Stimulated activated naive CD4-positive, alpha-beta T cell (primary cell): ENCODE measurements around the gene CHRNA4.

Experiments used
- DNase-seq, 6 experiments: peaks; one replicate each; lab custom pipeline; 2025; lab: John Stamatoyannopoulos, UW

The CHRNA4 gene

DNA sequence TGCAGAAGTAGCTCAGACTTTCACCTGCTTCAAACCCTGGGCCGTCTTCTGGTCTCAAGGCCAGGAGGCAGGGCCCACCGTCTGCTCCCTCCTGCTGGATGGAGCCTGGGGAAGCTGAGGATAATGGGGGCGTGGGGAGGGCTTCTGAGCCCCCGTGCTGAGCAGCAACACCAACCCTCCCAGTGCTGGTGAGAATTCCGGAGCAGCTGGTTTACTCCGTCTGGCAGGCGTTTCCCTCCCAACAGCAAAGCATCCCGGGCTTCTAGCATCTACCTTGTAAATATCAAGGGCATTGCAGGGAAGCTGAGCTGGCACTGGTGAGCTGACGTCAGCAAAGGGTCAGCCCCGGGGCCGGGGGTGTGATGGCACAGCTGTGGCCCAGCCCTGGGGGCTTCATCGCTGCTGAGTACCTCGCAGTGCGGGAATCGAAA lies 16.8 kb upstream of the CHRNA4 start:
- no peak for DNase-seq

DNA sequence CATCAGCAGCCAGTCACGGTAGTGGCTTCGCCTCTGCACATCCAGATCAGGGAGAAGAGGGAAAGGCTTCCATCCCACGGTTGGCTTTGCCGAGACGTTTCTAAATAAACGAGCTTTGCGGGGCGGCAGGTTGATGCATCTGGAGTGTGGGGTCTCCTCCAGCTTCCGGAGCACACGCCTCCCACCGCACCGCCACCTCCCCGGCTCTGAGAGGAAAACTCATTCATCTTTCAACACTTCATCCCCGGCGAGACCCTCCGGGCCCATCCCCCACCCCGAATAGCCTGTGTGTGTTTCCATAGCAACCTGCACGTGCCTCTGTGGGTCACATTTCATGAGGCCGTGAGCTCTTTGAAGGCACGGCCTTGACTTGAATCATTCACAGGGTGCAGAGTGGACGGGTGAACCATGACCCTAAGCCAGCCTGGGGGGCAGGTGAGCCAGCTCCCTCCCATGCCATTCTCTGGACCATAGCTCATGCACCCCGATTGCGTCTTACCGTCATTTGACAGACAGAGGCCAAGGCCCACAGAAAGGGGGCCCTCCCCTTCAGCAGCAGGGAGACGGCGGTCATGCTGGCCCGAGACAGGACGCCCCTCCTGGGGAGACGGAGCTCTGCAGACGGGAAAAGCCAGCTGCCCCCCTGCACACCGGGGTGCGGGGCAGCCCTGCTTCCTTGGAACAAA lies 16.2 kb upstream of the CHRNA4 start:
- no peak for DNase-seq

DNA sequence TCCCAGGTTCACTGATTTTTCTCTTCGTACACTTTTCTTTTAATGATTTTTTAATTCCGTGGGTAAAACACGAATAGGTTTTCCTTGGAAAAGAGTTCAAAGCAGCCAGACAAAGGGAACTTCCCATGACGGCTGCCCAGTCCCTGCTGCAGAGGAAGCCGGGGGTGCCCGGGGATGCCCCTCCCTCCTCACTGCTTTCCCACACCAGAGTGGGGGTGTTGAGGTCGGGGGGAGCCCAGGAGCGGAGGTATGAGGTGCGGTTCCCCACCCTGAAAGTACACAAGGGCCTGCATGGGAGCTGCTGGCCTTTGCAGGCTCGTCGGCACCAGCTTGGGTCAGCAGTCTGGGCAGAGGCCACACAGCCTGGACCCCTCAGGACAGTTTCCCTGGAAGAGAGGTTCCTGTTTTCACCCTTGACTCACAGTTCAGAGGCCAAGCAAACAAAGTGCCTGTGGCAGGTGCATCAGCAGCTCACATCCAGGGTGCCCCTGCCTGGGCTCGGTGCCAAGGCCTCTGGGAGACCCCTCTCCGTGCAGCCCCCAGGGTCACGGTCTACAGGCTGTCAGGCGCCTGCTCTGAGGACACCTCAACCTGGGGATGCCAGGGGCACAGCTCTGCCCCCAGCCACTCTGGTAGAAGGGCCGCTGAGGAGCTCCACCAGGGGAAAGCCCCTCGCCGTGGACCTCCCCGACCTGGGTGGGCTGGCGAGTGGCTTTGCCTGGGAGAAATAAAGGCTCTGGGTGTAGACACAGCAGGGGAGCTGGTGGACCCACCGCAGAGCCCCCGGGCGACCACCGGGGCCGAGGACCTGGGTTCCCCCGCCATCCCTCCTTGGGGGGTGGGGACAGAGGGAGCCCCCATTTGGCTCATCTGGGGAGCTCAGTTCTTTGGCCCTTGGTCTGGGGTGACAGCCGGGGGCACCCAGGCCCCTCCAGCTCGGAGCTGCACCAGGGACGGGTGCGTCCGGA lies 15.4 kb upstream of the CHRNA4 start:
- DNase-seq: no peak

DNA sequence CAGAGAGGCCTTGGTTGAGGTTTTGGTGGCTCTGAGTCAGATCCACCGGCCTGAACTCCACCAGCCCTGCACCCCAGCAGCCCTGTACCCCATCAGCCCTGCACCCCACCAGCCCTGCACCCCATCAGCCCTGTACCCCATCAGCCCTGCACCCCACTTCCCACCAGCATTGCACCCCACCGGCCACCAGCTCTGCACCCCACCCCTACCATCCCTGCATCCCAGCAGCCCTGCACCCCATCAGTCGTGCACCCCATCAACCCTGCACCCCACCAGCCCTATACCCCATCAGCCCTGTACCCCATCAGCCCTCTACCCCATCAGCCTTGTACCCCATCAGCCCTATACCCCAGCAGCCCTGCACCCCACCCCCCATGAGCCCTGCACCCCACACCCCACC lies 14.3 kb upstream of the CHRNA4 start:
- no peak for DNase-seq

DNA sequence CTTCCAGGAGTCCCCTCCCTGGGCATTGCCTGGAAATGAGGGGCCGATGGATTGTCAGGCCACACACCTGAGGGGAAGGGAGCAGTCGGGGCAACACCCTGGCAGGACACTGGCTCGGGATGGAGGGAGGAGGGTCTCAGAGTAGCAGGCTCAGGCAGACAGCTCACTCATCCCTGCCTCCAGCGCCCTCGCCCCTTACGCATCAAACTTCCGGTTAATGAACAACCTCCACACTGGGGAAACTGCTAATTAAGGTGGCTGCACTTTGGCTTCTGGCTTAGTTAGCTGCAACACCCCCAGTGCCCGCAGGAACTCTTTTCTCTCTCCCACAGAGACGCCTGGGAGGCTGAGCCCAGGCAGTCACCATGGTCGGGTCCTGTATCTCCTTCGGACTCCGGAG lies 13.4 kb upstream of the CHRNA4 start:
- DNase-seq: no peak

DNA sequence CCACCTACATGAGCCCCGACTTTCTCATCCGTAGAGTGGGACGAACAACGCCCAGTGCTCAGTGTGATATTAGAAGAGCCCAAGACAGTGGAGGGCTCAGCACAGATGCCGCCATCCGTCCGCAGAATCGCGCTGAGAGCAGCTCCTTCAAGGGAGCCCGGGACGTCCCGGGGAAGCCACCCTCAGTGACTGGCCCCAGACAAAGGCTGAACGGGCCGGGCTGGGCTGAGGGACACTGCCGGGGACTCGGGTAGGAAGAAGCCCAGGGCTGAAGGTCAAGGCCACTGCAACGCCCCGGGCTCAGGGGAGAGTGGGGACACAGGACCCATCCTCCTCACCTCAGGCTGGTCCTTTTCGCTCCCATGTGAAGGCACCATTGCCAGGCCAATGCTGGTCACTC lies 12.8 kb upstream of the CHRNA4 start:
- no peak for DNase-seq

DNA sequence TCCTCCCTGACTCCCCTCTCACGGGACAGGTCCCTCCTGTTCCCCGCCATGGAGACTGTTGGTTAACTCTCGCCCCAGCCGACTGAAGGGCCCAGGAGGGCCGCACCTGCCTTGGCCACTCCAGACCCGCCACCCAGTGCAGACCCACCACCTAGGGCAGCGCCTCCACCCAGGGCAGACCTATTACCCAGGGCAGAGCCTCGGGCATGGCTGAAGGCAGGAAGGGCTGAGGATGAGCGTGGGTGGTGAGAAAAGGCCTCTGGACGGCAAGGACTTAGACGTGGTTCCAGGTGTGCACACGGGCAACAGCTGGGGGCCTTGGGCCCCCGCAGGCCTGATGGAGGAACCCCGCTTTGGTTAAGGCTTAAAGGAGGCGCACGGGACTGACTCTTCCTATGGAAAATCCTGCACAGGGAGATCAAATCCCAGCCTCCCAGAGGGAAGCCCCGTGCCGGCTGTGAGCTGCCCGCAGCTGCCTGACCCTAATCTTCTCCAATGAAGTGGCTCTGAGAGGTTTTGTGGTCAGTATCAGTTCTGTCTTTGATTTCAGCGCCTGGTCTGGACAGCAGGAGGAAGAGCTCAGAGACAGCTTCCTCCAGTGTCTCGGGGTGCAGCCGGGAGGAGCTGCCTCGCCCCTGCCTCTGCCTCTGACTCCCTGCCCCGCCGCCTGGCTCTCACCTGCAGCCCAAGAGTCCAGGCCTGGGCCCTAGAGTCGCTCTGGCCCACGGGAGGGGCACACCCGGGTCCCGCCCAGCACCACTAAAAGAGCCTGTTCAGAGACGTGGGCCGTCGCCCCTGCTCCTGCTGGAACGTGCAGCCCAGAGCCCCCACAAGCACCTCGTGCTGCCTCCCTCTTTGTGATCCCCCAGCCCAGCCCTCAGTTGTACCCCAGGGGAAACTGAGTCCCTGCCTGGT lies 12.1 kb upstream of the CHRNA4 start:
- no peak for DNase-seq

DNA sequence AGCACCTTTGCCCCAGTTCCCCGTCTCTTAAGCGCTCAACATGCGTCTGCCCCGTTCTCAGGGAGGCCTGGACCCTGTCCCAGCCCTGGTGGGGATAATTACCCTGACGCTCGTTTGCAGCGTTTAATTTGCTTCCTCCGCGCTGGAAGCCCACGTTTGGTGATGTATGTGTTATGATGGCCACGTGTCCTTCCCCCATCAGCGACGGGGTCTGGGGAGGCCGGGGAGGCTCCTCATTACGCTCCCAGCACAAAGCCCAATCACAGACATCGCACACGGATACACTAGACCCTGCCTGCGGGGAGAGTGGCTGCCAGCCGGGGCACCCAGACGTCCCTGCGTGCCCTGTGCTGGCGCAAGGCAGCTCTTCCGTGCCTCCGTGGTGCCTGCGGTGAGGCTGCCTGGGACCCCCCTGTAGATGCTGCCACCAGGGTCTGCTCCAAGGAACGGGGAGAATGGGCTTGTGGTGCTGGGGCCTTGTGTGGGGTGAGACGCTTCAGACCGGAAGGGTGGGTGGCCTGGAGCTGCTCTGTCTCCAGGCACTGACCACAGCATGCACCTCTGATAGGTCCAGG lies 10.2 kb upstream of the CHRNA4 start:
- DNase-seq: no peak

DNA sequence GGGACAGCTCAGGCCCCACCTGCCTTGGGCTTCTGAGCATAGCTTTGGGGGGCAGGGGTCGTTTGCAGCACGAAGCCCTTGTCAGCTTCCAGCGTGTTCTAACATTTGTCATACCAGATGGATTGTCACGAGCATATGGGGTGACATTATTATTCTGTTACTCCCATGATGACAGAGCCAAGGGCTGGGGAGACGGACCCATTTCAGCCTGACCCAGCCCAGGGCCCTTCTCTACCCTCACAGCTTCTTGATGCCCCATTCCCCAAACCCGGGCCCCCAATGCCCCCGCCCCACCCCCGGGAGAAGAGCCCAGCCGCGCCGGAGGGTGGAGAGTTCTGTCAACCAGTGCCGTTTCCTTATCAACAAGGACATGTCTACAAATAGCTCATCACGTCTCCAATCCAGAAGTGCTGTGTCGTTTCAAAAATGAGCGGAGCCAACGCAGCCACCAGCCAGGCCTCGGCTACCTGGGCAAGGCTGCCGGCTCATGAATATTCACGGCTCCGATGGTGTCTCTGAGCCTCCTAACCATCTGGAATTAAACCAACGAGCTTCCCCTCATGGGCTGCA lies 9.6 kb upstream of the CHRNA4 start:
- no peak for DNase-seq

DNA sequence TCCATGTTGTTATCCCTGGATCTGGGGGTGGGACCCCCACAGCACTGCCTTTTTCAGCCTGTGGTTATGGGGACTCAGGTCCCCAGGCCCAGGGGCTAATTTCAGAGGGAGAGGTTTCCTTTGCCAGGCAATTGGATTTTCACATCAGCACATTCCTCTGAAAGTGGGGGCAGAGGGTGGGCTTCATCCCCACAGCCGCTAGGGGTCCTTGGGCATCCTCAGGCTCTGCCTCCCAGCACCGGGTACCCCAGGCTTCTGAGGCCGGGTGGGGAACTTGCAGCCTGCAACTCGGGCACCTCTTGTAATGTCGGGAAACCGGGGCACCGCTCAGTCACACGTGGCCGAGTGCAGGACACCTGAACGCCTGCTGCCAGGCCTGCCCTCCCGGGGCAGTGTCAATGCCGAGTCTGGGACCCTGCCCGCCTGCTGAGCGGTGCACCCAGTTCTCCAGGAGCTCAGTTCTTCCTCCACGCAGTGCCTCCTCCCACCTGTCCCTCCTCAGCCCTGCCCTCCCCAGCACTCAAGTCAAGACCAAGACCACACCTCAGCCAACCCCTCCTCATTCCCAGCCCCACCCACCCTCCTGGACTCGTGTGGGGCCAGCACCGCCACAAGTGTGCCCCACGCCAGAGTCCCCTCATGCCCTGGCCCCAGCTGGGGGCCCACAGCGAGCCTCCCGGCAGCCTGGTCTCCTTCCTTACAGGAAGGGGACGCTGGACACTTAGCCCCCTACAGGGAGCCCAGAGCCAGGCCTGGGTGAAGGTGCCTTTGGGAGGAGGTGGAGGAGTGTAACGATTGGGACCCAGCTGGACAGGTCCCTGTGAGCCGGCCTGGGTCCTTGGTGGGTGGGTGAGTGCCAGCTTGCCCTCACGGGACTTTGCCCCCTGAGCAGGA lies 8.8 kb upstream of the CHRNA4 start:
- no peak for DNase-seq

DNA sequence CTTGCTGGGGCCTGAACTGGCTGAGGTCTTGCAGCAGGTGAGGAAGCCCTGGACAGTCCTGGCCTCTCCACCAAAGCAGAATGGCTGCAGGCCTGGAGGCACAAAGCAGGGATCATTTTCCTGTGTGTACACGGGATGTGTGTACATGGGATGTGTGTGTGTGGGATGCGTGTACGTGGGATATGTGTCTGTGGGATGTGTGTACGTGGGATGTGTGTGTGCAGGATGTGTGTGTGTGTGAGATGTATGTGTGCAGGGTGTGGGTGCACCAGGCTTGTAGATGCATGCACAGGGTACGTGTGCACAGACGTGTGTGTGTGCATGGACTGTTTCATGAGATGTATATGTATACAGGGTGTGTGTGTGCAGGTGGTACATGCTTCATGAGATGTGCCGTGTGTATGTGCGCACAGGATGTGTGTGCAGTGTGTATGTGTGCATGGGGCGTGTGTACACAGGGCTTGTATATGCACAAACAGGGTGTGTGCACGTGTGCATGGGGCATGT lies 7.9 kb upstream of the CHRNA4 start:
- DNase-seq: no peak

DNA sequence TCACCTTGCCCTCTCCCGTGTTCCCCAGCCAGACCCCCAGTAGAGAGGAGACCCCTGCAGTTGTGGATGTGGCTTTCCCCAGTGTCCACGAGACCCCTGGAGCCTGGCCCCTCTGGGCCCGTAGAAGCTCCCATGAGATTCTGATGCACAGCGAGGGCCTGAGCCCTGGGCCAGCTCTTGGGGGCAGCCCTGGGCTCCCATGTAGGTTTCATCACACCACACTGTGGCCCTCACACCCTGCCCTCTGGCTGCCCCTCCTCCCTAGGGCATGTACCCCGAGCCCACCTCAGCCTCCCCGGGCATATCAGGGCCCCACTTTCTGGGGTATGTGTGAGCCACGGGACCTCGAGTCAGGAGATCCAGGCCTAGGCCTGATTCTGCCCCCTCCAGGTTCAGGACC lies 7.0 kb upstream of the CHRNA4 start:
- no peak for DNase-seq

DNA sequence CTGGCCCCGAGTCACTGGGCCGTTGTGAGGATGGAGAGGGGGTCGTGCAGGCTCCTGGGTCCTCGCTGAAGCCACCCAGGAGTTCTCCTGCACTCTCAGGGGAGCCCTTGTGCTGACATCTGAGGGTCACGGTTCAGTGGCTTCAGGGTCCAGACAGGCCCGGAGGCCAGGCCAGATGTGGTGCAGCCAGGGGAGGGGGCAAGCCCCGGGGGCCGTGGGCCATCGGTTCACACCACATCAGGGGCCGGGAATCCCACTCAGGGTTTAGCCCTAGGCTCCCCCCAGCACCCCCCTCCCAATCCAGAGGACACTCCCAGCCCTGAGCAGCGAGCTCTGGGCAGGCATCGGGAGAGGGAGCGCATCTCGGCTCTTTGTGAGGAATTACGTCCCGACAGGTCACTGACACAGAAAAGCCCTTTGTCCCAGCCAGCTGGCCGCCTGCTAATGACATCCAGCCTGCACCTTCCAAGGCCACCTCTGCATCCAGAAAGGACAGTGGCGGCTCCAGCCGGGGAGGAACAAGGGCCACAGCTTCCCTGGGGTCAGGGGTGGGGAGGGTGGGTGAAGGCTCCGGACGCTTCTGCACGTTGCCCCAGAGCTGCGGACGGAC lies 6.4 kb upstream of the CHRNA4 start:
- no peak for DNase-seq

DNA sequence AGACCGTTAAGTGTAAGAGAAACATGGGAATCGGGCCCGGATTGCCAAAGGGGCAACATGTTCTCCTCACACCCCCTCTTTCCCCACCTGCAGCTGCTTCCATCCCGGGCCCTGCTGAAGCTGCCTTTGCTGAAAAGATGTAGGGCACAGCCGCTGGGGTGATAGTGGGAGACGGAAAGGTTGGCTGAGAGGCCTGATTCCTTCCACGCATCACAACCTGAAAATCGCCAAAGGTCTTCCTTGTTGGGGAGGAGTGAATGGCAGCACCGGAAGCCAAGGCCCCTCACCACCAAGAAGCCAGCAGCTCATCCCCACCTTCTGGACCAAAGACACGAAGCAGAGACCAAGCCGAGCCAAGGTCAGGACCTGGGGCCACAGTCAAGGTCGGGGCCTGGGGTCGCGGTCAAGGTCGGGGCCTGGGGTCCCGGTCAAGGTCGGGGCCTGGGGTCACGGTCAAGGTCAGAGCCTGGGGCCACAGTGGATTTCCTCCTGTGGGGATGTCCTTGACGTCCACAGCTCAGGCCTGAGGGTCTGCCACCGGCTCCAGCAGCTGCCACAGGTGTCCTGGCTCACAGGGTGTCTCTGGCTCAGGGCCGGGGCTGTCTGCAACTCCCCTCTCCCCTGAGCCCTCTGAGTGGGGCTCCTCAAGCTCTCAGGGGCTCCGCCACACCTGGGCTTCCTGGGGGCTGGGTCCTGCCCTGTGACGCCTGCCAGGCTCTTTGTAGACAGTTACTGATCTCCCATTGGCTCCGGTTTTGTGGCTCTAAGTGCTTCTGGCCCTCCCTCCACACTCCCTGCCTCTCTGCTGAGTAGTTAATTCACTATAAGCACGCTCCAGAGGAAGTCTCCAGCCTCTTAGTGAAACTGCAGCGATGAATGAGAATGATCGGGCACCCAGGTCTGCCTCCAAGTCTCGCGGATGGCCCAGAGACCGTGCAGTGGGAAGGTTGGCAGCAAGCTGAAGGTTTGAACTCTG lies 5.5 kb upstream of the CHRNA4 start:
- no peak for DNase-seq

DNA sequence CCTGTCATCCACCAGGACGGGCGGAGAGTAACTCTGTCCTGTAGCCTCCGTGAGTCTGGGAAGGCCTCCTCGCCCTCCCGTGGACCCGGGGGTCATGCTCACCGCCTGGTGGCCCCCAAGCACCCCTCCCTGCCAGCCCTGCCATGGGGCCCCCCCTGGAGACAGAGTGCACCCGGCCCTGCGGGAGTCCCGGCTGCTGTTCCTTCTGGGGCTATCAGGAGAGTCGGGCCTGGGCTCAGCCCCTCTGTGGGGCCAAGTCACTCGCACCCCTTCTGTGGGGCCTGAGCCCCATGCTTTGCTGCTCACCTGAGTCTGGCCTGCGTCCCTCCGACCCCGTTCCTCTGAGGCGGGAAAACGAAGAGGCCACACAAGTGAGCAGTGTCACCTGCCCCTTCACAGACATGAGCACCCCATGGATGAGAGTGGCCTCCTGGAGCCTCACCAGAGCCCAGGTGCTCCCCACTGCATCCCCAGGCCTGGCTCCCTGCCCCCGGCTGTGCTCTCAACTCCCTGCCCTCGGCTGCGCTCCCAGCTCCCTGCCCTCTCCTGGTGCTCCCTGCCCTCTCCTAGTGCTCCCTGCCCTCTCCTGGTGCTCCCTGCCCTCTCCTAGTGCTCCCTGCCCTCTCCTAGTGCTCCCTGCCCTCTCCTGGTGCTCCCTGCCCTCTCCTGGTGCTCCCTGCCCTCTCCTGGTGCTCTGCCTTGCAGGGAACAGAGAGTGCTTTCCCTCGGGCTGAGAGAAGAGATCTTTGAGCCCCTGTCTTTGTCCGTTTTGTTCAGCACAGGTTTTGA lies 4.6 kb upstream of the CHRNA4 start:
- no peak for DNase-seq

DNA sequence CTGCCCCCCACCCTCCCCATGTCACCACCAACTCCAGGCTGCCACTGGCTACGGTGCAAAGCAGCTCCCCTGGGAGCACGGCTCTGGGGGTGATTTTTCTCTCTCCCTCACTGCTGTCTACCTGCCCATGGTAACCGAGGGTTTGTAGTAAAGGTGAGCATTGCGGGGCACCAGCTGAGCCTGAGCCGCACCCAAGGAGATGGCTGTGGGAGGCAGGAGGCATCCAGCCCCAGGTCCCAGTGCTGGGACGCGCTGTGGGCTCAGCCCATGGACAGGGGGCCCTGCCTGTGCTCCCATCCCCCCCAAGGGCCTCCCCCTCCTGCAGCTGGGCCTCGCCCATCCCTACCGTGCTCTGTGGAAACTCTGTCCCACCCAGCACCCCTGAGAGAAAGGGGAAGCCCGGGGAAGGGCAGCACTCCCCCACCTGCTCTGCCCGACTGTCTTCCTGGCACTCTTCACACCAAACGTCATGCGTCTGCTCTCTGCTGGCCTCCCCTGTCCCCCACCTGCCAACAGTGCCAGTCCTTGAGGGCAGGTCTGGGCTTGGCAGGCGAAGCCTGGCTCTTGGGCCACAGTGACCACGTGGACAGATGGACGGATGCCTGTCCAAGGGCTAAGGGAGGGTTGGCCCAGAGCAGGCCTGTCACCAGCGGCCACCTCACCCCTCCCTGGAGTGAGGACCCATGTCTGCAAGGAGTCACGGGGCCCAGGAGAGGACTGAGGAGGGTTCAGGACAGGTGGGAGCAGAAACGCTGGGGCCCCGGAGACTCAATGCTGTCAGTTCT lies 3.8 kb upstream of the CHRNA4 start:
- no peak for DNase-seq

DNA sequence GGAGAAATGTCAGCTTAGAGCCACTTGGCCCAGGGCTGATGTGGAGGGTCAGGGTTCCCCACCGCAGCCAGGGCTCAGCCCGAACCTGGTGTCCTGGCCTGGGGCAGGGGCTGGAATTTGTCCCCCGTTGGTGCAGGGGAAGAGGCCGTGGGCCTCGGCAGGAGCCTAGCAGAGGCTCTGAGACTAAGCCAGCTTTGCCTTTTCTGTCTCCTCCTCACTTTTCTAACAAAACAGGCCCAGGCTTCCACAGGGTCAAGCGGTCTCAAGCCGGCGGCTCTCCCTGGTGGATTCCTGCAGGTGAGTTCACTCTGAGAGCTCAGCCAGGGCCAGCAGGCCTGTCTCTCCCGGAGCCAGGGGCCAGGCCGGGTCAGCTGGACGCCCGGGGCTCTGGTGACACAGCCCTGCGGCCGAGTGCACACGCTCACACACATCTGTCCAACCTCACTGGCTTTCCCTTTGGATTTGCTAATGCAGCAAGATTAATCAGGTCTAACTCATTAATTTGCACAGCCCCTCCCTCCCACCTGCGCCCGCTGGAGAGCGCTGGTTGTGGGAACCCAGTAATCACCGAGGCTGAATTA lies 2.9 kb upstream of the CHRNA4 start:
- DNase-seq: no peak
